ENCODE data around the gene HYAL2. TPM values are rescaled to one million over a fixed set of nuclear protein-coding genes. Genes with fewer than 3 reads are reported as not detected.

HYAL2 gene
- total and polyA plus RNA-seq, 9 of the 15 experiments (the other 6 are each of a cell fraction or from before 2014, with no cell fraction given): 0.36 to 22.7 (median 11.4) TPM; not detected in 1

GRCh38 chr3:50269460-50269859 lies 53.1 kb downstream of the HYAL2 start (continued):
- no peak for TF ChIP-seq USF1 (CRISPR knock-in tag; IDR thresholded peaks at IDR 0.05)
- TF ChIP-seq HMGXB4 (CRISPR knock-in tag; IDR thresholded peaks at IDR 0.05): no peak
- TF ChIP-seq CREB5 (CRISPR knock-in tag; IDR thresholded peaks at IDR 0.05): no peak
- TF ChIP-seq NCOR1 (IDR thresholded peaks at IDR 0.05): no peak

GRCh38 chr3:50268703-50269451 lies 53.7 kb downstream of the HYAL2 start, which contains the start of gene SEMA3B:
Gene SEMA3B, plus strand, starts transcription at chr3:50269147. Its CDS starts 94 bp downstream, at chr3:50269241.
- TF ChIP-seq ZFP91 (CRISPR knock-in tag; IDR thresholded peaks at IDR 0.05) (no peak), MNT (conservative IDR thresholded peaks at IDR 0.05) (no peak), ZNF121 (CRISPR knock-in tag; conservative IDR thresholded peaks at IDR 0.05) (0 out of 2 replicates have a peak, but pooled peaks have one; percentile 8), SPI1 (IDR thresholded peaks at IDR 0.05; ENCODE audit: borderline replicate concordance, low read depth, low read length) (no peak), RHOXF2B (CRISPR knock-in tag; conservative IDR thresholded peaks at IDR 0.05) (no peak), KLF16 (IDR thresholded peaks at IDR 0.05) (no peak), SMARCA4 (IDR thresholded peaks at IDR 0.05) (no peak)
- ATAC-seq: no peak
- Histone ChIP-seq H3K27me3 (ENCODE audit: control insufficient read depth in 2 of 2, insufficient read depth in 2 of 2, low read length in 2 of 2) (no peaks in the 10 kb centered on the region), H3K27ac (ENCODE audit: extremely low read depth, low read depth, low read length) (no peak within 1 kb of the TSS), H3K9me1 (ENCODE audit: control insufficient read depth, insufficient read depth, low read length) (no peaks in the 10 kb centered on the region), H3K9me3 (replicated peaks; ENCODE audit: control insufficient read depth, insufficient read depth, low read depth, low read length) (no peaks in the 10 kb centered on the region), H3K4me2 (ENCODE audit: insufficient read depth, low read length) (no peak within 1 kb of the TSS), H3K9ac (ENCODE audit: insufficient read depth in 1 of 2, low read depth in 2 of 2, low read length in 2 of 2) (peak within 1 kb of the TSS in 1 of 2 experiments; percentile 26; a peak in 2 of 4 replicates), H4K20me1 (replicated peaks; ENCODE audit: control insufficient read depth, insufficient read depth, low read length) (no peaks in the 10 kb centered on the region; the same call in 1 of the 2 replicates), H3K4me3 (no peak within 1 kb of the TSS), H3K79me2 (ENCODE audit: control insufficient read depth, insufficient read depth, low read length) (no peaks in the 10 kb centered on the region), H3K4me1 (replicated peaks in 1 of 2; ENCODE audit: control insufficient read depth in 2 of 2, insufficient read depth in 2 of 2, low read length in 2 of 2) (peaks cover 7 to 65% of the 10 kb centered on the region in 2 experiments; a peak in 4 of 5 replicates), H3K36me3 (ENCODE audit: control insufficient read depth, insufficient read depth, low read length) (no peaks in the 10 kb centered on the region), H2AFZ (ENCODE audit: low read depth, low read length) (no peak within 1 kb of the TSS)
- FAIRE-seq: no peak
- WGBS (ENCODE audit: insufficient coverage, low coverage, missing lambda C conversion rate): 24% methylated on average over 12 of the region's 21 CpGs
- BruUV-seq (replicated peaks): no TSS peak
- ChIA-PET POLR2A (interaction anchor here (0.5 to 1.2 kb wide), 3 partner anchors 16 to 105 kb away, joined by 3 read pairs; no protein-coding TSS in a partner anchor), CTCF (ENCODE audit: low intra/inter-chr PET ratio) (interaction anchor here (0.6 kb wide), 1 partner anchor 42 kb away, joined by 3 read pairs; no protein-coding TSS in a partner anchor)
- intact Hi-C loops (cut with micrococcal nuclease): no loop called here
- in situ Hi-C loops (cut with MboI): no loop called here
- no peak for DNase-seq (ENCODE audit: extremely low read depth in 1 of 4, low spot score in 3 of 4)
